ENCODE data around the gene MORN1.

MORN1 gene

GRCh38 chr1:2283371-2283990 is 107.9 kb downstream of the MORN1 start:
- H3K4me2 ChIP-seq (ENCODE audit: low read depth, low read length, poor library complexity, severe bottlenecking): no peak overlapping the region
- H3K27ac ChIP-seq (ENCODE audit: low read depth, low read length): no peak overlapping the region
- no peak overlapping the region for H3K9ac ChIP-seq (ENCODE audit: low read length)
- no peak overlapping the region for H3K4me3 ChIP-seq (ENCODE audit: insufficient read depth, low read length, poor library complexity, severe bottlenecking)
- no peaks in the 10 kb centered on the region for H3K79me2 ChIP-seq (ENCODE audit: insufficient read depth, low read length)
- no peaks in the 10 kb centered on the region for H3K36me3 ChIP-seq (ENCODE audit: low read length)
- H3K27me3 ChIP-seq (ENCODE audit: low read length): no peaks in the 10 kb centered on the region
- H3K9me2 ChIP-seq (replicated peaks; ENCODE audit: insufficient read depth, low read length): no peaks in the 10 kb centered on the region
- TF ChIP-seq EZH2phosphoT487 (conservative IDR thresholded peaks at IDR 0.05; ENCODE audit: low read length) (no peak), CTCF (IDR thresholded peaks at IDR 0.05; ENCODE audit: insufficient read depth, low read length, poor library complexity, severe bottlenecking) (no peak)
- H2AFZ ChIP-seq (ENCODE audit: low read depth, low read length, severe bottlenecking): no peak overlapping the region
- H4K20me1 ChIP-seq (ENCODE audit: low read depth, low read length): no peaks in the 10 kb centered on the region
- H3K9me3 ChIP-seq (ENCODE audit: insufficient read depth, low read length): no peaks in the 10 kb centered on the region
- no peaks in the 10 kb centered on the region for H3F3A ChIP-seq (ENCODE audit: insufficient read depth)

- Histone ChIP-seq H3K9me2 (replicated peaks; ENCODE audit: insufficient read depth, low read length) (no peaks in the 10 kb centered on the region), H3F3A (ENCODE audit: insufficient read depth) (no peaks in the 10 kb centered on the region), H3K9me3 (ENCODE audit: insufficient read depth, low read length) (no peaks in the 10 kb centered on the region), H3K4me3 (ENCODE audit: insufficient read depth, low read length, poor library complexity, severe bottlenecking) (no peak overlapping the region), H3K9ac (ENCODE audit: low read length) (no peak overlapping the region), H3K4me2 (ENCODE audit: low read depth, low read length, poor library complexity, severe bottlenecking) (no peak overlapping the region), H2AFZ (ENCODE audit: low read depth, low read length, severe bottlenecking) (no peak overlapping the region), H3K79me2 (ENCODE audit: insufficient read depth, low read length) (no peaks in the 10 kb centered on the region), H4K20me1 (ENCODE audit: low read depth, low read length) (no peaks in the 10 kb centered on the region), H3K27me3 (ENCODE audit: low read length) (no peaks in the 10 kb centered on the region), H3K27ac (ENCODE audit: low read depth, low read length) (no peak overlapping the region), H3K36me3 (ENCODE audit: low read length) (no peaks in the 10 kb centered on the region)
- TF ChIP-seq CTCF (IDR thresholded peaks at IDR 0.05; ENCODE audit: insufficient read depth, low read length, poor library complexity, severe bottlenecking) (no peak), EZH2phosphoT487 (conservative IDR thresholded peaks at IDR 0.05; ENCODE audit: low read length) (no peak)
Observed at GRCh38 chr1:2282556-2283270, 108.6 kb downstream of the MORN1 start.

- Histone ChIP-seq H3F3A (ENCODE audit: insufficient read depth) (no peaks in the 10 kb centered on the region), H2AFZ (ENCODE audit: low read depth, low read length, severe bottlenecking) (no peak overlapping the region), H3K27me3 (ENCODE audit: low read length) (no peaks in the 10 kb centered on the region), H3K9me2 (replicated peaks; ENCODE audit: insufficient read depth, low read length) (no peaks in the 10 kb centered on the region), H3K79me2 (ENCODE audit: insufficient read depth, low read length) (no peaks in the 10 kb centered on the region), H3K27ac (ENCODE audit: low read depth, low read length) (no peak overlapping the region), H3K9me3 (ENCODE audit: insufficient read depth, low read length) (no peaks in the 10 kb centered on the region), H3K9ac (ENCODE audit: low read length) (no peak overlapping the region), H3K4me2 (ENCODE audit: low read depth, low read length, poor library complexity, severe bottlenecking) (no peak overlapping the region), H3K4me3 (ENCODE audit: insufficient read depth, low read length, poor library complexity, severe bottlenecking) (no peak overlapping the region), H4K20me1 (ENCODE audit: low read depth, low read length) (no peaks in the 10 kb centered on the region), H3K36me3 (ENCODE audit: low read length) (no peaks in the 10 kb centered on the region)
- TF ChIP-seq CTCF (IDR thresholded peaks at IDR 0.05; ENCODE audit: insufficient read depth, low read length, poor library complexity, severe bottlenecking) (no peak), EZH2phosphoT487 (conservative IDR thresholded peaks at IDR 0.05; ENCODE audit: low read length) (no peak)
Observed at GRCh38 chr1:2279817-2280216, 111.5 kb downstream of the MORN1 start.
